TTC549 (cell line): ENCODE results near the gene EEFSEC.

Experiments
- FAIRE-seq: peaks from 2 replicates; lab custom pipeline; 2012; peaks lifted over from hg19 to GRCh38; lab: Jason Lieb, UNC

Gene EEFSEC

DNA sequence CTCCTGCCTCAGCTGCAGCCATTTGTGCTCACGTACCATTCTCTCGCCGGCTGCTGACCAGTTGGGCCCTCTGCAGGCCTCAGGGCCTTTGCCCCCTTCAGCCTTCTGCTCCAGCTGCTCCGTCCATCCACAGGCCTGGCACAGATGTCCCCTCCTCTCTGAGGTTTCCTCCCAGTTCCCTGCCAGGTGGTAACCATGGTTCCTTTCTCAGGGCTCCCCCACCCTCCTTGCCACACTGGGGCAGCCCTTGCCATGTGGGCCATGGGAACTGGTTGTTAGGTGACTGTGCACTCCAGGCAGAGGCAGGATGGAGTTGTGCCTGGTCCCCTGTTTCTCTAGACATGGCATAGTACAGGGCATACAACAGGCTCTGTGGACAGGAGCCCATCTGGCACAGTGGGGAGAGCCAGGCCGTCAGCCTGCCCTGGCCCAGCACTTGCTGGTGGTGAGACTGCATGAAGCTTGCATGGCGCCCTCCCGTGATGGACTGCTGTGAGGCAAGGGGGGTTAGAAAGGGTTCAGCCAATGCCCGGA lies 164.5 kb downstream of the EEFSEC start:
- no peak for FAIRE-seq

- FAIRE-seq: no peak
These were observed 165.1 kb downstream of the EEFSEC start for GRCh38 chr3:128318275-128318941.

DNA sequence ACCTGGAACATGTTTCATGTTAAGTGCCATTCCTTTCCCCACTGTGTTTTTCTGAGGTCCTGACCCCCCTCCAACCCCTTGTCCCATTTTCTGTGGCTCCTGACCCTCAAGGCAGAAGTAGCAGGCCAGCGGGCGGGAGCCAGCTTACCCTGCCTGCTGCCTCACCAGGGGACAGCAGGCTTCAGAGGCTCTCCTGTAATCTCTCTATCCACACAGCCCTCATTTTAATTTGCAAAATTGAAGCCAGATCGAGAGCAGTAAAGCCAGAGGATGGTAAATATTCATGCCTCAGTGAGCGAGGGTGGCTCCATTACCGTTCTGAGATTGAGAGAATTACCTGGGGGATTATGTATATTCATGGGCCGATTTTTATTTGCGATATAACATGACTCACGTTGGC lies 165.8 kb downstream of the EEFSEC start:
- FAIRE-seq: no peak

DNA sequence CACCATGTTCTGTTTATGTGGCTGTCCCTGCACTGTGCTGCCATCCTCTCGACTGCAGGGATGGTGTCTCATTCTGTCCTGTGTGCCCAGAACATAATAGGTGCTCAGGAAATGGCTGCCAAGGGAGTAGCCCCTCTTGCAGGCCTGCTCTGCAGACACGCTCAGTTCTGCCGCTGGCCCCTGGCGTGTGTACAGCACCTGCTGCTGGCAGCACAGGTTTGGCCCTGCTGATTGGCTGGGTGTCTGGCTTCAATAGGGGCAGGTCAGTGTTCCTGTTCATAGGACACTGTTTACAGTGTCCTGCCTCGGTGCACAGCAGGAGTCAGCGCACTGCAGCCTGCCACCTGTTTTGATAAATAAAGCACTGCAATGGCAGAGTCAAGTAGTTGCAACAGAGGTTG lies 166.5 kb downstream of the EEFSEC start:
- FAIRE-seq: no peak

DNA sequence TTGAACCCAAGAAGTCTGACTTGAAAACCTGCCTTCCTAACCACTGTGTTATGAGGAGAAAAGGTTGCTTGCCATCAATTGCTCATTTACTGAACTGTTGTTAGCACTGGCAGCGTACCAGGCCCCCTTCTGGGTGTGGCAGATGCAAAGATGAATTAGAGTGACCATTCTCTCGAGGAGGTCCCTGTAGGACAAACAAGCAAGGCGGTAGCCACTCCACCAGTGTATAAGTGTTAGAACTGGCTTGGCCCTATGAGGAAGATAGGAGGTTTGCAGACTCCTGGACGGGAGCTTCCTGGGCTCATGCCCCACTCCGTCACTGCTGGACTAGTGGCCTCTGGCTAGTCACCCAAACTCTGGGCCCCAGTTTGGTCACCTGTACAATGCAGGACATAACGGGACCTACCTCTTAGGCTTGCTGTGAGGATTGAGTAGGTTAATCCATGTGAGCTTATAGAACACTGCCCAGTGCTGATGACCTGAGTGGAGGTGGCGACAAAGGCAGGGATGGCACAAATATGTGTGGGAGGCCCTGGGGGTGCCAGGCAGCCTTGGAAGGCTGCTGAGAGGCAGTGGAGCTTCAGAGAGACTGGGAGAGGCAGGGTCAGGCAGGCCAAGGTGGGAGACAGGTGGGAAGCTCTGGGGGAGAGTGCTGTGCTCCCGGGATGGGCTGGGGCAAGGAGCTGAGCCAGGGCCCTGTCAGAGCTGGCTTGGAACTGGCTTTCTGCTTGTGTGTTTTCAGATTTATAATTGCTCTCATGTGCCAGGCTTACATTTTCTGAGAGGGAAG lies 167.5 kb downstream of the EEFSEC start:
- no peak for FAIRE-seq

DNA sequence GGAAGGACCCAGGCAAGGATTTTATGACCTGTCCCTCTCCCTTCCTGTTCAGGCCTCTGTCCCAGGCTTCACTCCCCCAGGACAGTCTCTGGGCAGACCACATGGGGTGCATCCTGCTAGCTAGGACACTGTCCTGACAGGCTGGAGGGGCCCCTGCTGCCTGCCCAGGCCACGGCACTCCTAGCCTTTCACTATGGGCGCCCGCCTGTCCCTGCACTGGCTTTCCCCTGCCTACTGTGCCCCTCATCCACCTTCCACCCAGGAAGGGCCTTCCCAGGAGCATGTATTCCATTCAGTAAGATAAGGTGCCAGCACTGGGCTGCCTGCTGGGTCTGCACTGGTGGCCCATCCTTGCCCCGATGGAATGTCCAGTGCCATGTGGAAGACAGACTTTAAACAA lies 168.1 kb downstream of the EEFSEC start:
- FAIRE-seq: no peak

DNA sequence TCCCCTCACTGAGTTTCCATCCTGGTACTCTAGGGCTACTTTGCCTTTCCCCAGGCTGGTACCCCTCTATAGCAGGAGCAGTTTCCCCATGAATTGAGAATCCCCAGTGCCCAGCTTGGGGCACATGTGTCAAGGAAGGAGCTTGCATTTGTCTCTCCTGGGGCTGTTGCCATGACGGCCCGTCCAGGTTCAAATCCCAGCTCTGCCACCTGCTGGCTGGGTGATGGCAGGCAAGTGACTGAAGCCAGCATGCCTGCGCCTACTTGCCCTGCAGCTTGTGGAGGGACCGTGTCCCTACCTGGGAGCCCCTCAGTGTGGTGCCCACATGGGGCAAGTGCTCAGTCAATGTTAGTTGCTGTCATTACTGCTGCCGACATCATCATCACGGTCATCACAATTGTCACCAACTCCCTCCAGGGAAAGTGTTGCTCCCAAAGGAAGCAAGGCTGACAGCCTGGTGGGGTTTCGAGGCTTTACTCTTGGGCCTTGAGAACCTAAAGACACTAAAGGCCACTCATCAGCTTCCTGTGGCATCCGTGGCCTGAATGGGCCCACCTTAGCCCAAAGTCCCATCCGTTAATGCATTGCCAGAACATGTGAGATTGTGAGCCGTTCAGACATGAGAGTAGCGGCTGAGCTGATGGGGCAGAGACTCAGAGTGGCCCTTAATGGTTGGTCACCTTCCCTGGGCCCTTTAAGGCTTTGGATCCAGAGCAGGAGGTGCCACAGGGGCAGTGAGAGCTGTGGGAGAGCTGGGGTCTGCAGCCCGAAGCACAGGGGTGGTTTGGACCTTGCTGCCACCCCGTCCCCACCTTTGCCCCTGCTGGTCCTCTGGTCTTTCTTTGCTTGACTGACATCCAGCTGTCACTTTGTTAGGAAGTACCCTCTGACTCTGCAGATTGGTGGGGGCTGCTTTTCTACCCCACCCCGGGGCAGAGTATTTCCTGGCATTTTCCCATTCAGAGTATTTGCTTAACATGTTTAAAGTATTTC lies 169.0 kb downstream of the EEFSEC start:
- FAIRE-seq: no peak

DNA sequence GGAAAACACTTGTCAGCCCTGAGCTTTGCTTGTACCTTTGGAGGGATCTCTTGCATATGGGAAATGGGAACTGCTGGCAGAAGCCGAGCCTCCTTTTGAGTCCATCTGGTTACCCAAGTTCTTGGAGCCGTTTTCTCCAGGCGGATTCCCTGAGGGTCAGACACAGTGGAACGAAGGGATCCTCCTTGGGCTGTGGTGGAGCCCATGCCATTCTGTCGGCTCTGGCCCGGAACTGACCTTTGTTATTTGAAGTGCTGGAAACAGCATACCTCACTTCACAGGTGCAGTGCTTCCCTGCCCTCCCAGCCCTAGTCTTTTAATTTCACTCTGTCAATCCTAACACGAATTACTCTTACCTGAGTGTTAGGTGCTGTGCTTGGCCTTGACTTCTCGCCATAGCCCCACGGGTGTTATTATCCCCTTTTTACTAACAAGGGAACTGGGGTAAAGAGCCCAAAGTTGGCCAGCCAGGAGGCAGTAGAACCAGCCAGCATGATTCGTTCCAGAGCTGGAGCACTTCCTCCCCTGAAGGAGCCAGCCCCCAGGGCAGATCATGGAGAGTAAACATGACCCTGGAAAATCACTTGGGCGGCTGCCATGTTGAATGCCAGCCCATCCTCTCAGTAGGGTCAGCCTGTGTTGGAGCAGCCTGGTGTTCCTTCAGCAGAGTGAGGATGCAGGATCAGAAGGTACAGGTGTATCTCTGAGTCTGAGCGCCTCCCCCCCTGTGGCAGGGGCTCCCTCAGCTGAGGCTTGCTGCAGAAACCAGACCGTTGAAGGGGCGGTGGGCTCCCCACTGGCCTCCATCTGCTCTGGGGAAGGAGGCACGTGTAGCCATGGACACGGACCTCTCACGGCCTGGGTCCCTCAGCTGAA lies 170.2 kb downstream of the EEFSEC start:
- no peak for FAIRE-seq

GRCh38 chr3:128324911-128325592 lies 171.8 kb downstream of the EEFSEC start:
- FAIRE-seq: no peak

- no peak for FAIRE-seq
These were observed 173.0 kb downstream of the EEFSEC start for GRCh38 chr3:128326051-128326823.

- no peak for FAIRE-seq
These were observed 174.3 kb downstream of the EEFSEC start for GRCh38 chr3:128327606-128328031.

- no peak for FAIRE-seq
These were observed 175.5 kb downstream of the EEFSEC start for GRCh38 chr3:128328546-128329458.

GRCh38 chr3:128329491-128330213 lies 176.4 kb downstream of the EEFSEC start:
- no peak for FAIRE-seq

DNA sequence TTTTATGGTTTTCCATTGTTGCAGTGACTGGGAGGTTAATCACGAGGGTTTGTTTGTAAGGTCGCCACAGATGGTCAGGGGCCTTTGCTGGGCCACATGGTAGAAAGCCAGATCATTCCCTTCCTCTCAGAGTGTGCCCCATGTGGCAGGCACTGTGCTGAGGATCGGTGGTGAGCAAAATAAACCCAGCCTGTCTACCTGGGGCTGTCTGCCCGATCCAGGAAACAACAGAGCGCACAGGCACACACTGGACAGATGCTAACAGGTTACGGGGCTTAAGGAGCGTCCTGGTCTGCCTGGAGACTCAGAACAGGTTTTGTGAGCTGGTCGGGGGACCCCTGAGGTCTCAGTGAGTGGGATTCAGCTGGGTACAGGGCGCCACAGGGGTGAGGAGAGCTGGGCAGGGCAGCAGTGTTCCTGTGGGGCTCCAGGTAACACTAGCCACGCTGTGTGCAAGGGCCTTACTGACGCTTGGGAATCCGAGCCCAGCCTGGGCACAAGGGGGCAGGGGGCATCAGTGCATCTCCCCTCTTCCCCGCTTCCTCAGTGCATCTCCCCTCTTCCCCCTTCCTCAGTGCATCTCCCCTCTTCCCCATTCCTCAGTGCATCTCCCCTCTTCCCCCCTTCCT lies 177.0 kb downstream of the EEFSEC start:
- no peak for FAIRE-seq

DNA sequence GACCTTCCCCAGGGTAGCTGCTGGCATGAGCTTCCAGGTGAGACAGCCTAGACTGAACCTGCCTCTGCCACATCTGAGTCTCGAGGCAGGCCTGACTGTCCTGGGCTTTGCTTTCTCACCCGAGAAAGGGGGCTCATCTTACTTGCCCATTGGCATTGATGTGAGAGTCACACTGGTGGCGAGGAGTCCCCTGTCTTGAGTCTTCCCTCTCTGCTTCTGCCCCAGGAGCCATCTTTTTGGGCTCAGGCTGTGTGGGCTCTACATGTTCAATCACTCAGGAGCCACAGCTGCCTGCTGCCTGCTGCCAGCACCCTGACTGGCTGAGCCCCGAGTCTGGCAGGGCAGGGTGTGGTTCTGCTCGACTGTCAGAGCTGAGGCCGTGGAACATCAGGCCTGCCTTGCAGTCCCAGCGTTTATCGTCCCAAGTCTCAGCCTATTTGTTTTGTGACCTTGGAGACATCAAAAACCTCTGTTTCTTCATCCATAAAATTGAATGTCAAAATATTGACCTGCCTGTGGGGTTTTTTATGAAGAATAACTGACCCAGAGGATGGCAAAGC lies 180.9 kb downstream of the EEFSEC start:
- FAIRE-seq: no peak

- FAIRE-seq: no peak
These were observed 181.5 kb downstream of the EEFSEC start for GRCh38 chr3:128334766-128335165.

DNA sequence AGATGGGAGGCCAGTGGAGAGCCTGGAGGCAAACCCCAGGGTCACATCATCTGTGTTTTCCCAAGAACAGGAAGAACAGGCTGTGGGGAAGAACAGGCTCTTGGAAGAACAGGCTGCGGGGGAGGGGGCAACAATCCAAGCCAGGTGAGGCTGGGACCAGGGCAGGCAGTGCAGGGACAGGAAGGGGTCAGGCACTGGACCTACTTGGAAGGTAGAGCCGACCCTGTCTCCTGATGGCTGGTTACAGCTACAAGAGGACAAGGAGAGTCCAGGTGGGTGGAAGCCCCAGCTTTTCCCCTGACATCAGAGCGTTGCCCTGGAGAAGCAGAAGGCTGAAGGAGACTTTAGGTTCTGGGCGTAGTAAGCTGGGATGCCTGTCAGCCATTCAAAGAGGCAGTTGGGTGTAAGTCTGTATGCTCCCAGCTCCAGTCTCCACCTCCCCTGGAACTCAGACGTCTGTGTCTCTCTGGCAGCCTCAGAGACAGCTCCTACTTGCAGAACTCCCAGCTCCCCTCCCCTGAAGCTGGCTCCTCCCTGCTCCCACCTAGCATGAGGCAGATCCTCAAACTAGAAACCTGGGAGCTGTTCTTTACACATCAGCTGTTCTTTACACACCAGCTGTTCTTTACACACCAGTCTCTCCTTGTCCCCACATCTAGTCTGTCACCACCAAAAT lies 182.5 kb downstream of the EEFSEC start:
- no peak for FAIRE-seq
